HG03025 (cell line): ENCODE results near the gene ARMS2.

Experiments used
- ATAC-seq: cut with Tn5 transposase; IDR thresholded peaks from one replicate; pipeline ENCODE4 v1.9.1; 2021; ENCODE audit warnings: mild to moderate bottlenecking, moderate library complexity; ENCODE audit not compliant: unreplicated experiment, low FRiP score

Gene ARMS2

GRCh38 chr10:122468926-122469781, 14.7 kb downstream of the ARMS2 start:
- no peak for ATAC-seq

- no peak for ATAC-seq
Observed at GRCh38 chr10:122469848-122470247, 15.4 kb downstream of the ARMS2 start.

GRCh38 chr10:122471531-122472177, 17.2 kb downstream of the ARMS2 start:
- ATAC-seq = no peak

GRCh38 chr10:122473116-122473515, 18.7 kb downstream of the ARMS2 start:
- no peak for ATAC-seq

- no peak for ATAC-seq
Observed at GRCh38 chr10:122474131-122474818, 19.8 kb downstream of the ARMS2 start.

GRCh38 chr10:122475100-122475499, 20.6 kb downstream of the ARMS2 start:
- ATAC-seq = no peak

GRCh38 chr10:122475591-122476332, 21.3 kb downstream of the ARMS2 start:
- no peak for ATAC-seq

GRCh38 chr10:122476333-122476695, 21.9 kb downstream of the ARMS2 start:
- ATAC-seq = no peak

- ATAC-seq = no peak
Observed at GRCh38 chr10:122477436-122477835, 23.0 kb downstream of the ARMS2 start.

- ATAC-seq = no peak
Observed at GRCh38 chr10:122478971-122479370, 24.5 kb downstream of the ARMS2 start.

- no peak for ATAC-seq
Observed at GRCh38 chr10:122480146-122480833, 25.8 kb downstream of the ARMS2 start.

GRCh38 chr10:122481296-122482056, 27.0 kb downstream of the ARMS2 start:
- ATAC-seq = no peak

GRCh38 chr10:122484276-122485060, 30.0 kb downstream of the ARMS2 start:
- ATAC-seq = no peak

- ATAC-seq = no peak
Observed at GRCh38 chr10:122485670-122486069, 31.2 kb downstream of the ARMS2 start.

- no peak for ATAC-seq
Observed at GRCh38 chr10:122486406-122487080, 32.1 kb downstream of the ARMS2 start.

- no peak for ATAC-seq
Observed at GRCh38 chr10:122487174-122487765, 32.8 kb downstream of the ARMS2 start.

GRCh38 chr10:122490268-122490667, 35.8 kb downstream of the ARMS2 start:
- ATAC-seq = no peak
